Measurements from ENCODE around the gene ATXN10. TPM values are rescaled to one million over a fixed set of nuclear protein-coding genes. Genes with fewer than 3 reads are reported as not detected.

The ATXN10 gene
- total RNA-seq, 5 donors from 2014 or later (not counting 1 experiment from before 2014, with no cell fraction given): 58.9 to 85.0 (median 69.6) TPM

GRCh38 chr22:45823336-45823735, 151.7 kb downstream of the ATXN10 start:
- H3K27ac Mint-ChIP-seq: no peak overlapping the region
- Histone ChIP-seq H3K27me3 (replicated peaks in 1 of 2; ENCODE audit: control insufficient read depth in 2 of 2, extremely low read depth in 1 of 2, insufficient read depth in 2 of 2, low read length in 1 of 2) (no peaks in the 10 kb centered on the region), H3K4me3 (ENCODE audit: control insufficient read depth in 1 of 2, extremely low read depth in 1 of 2, low read length in 1 of 2) (no peak overlapping the region), H3K4me1 (ENCODE audit: control insufficient read depth in 1 of 2, extremely low read depth in 1 of 2, insufficient read depth in 2 of 2, low read length in 2 of 2) (no peaks in the 10 kb centered on the region), H3K27ac (ENCODE audit: low read length) (no peak overlapping the region), H3K36me3 (ENCODE audit: control insufficient read depth in 2 of 2, extremely low read depth in 1 of 2, insufficient read depth in 1 of 2, low read length in 1 of 2) (peaks cover 0 to 10% of the 10 kb centered on the region in 2 donors), H3K9me3 (no peaks in the 10 kb centered on the region)
- 87% methylated on average over 3 of the region's 6 CpGs for WGBS (ENCODE audit: insufficient coverage)
- ChIA-PET CTCF (no interaction called here), POLR2A (no interaction called here)
- H3K4me3 Mint-ChIP-seq: no peak overlapping the region
- no peaks in the 10 kb centered on the region for H3K9me3 Mint-ChIP-seq
- H3K4me1 Mint-ChIP-seq: no peaks in the 10 kb centered on the region
- no peaks in the 10 kb centered on the region for H3K27me3 Mint-ChIP-seq
- ATAC-seq (replicated peaks in 1 of 4) (no peak), DNase-seq (no peak)
- peaks cover 59% of the 10 kb centered on the region for H3K36me3 Mint-ChIP-seq

- Mint-ChIP-seq H3K4me3 (no peak overlapping the region), H3K4me1 (no peaks in the 10 kb centered on the region), H3K36me3 (peaks cover 59% of the 10 kb centered on the region), H3K9me3 (no peaks in the 10 kb centered on the region), H3K27me3 (no peaks in the 10 kb centered on the region), H3K27ac (no peak overlapping the region)
- Histone ChIP-seq H3K4me1 (ENCODE audit: control insufficient read depth in 1 of 2, extremely low read depth in 1 of 2, insufficient read depth in 2 of 2, low read length in 2 of 2) (no peaks in the 10 kb centered on the region), H3K4me3 (ENCODE audit: control insufficient read depth in 1 of 2, extremely low read depth in 1 of 2, low read length in 1 of 2) (no peak overlapping the region), H3K36me3 (ENCODE audit: control insufficient read depth in 2 of 2, extremely low read depth in 1 of 2, insufficient read depth in 1 of 2, low read length in 1 of 2) (peaks cover 0 to 6% of the 10 kb centered on the region in 2 donors), H3K27ac (ENCODE audit: low read length) (no peak overlapping the region), H3K9me3 (no peaks in the 10 kb centered on the region), H3K27me3 (replicated peaks in 1 of 2; ENCODE audit: control insufficient read depth in 2 of 2, extremely low read depth in 1 of 2, insufficient read depth in 2 of 2, low read length in 1 of 2) (no peaks in the 10 kb centered on the region)
- ChIA-PET CTCF (no interaction called here), POLR2A (no interaction called here)
- 100% methylated on average over 1 of the region's 2 CpGs for WGBS (ENCODE audit: insufficient coverage)
- DNase-seq: no peak
- no peak for ATAC-seq (replicated peaks in 1 of 4)
These were observed 154.9 kb downstream of the ATXN10 start for GRCh38 chr22:45826520-45826919.

DNA sequence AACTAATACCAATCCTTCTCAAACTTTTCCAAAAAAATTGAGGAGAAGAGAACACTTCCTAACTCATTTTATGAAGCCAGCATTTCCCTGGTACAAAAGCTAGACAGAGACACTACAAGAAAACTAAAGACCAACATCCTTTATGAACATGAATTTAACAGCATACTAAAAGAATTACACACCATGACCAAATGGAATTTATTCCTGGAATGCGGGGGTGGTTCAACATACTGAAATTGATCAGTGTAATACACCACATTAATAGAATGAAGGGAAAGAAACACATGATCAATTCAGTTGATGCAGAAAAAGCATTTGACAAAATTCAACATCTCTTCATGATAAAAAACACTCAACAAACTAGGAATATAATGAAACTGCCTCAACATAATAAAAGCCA, 157.2 kb downstream of the ATXN10 start:
- POLR2A ChIA-PET: no interaction called here
- no peaks in the 10 kb centered on the region for H3K27me3 Mint-ChIP-seq
- Histone ChIP-seq H3K4me1 (ENCODE audit: control insufficient read depth in 1 of 2, extremely low read depth in 1 of 2, insufficient read depth in 2 of 2, low read length in 2 of 2) (no peaks in the 10 kb centered on the region), H3K4me3 (ENCODE audit: control insufficient read depth in 1 of 2, extremely low read depth in 1 of 2, low read length in 1 of 2) (no peak overlapping the region), H3K36me3 (ENCODE audit: control insufficient read depth in 2 of 2, extremely low read depth in 1 of 2, insufficient read depth in 1 of 2, low read length in 1 of 2) (peaks cover 0 to 6% of the 10 kb centered on the region in 2 donors), H3K27ac (ENCODE audit: low read length) (no peak overlapping the region), H3K9me3 (no peaks in the 10 kb centered on the region), H3K27me3 (replicated peaks in 1 of 2; ENCODE audit: control insufficient read depth in 2 of 2, extremely low read depth in 1 of 2, insufficient read depth in 2 of 2, low read length in 1 of 2) (no peaks in the 10 kb centered on the region)
- H3K9me3 Mint-ChIP-seq: no peaks in the 10 kb centered on the region
- no peak for DNase-seq
- no peak for ATAC-seq (replicated peaks in 1 of 4)
- H3K27ac Mint-ChIP-seq: no peak overlapping the region
- H3K36me3 Mint-ChIP-seq: peaks cover 61% of the 10 kb centered on the region
- CTCF ChIA-PET: no interaction called here
- no peak overlapping the region for H3K4me3 Mint-ChIP-seq
- H3K4me1 Mint-ChIP-seq: no peaks in the 10 kb centered on the region
- WGBS (ENCODE audit: insufficient coverage): no CpG with 5 or more reads among the region's 1 CpG

DNA sequence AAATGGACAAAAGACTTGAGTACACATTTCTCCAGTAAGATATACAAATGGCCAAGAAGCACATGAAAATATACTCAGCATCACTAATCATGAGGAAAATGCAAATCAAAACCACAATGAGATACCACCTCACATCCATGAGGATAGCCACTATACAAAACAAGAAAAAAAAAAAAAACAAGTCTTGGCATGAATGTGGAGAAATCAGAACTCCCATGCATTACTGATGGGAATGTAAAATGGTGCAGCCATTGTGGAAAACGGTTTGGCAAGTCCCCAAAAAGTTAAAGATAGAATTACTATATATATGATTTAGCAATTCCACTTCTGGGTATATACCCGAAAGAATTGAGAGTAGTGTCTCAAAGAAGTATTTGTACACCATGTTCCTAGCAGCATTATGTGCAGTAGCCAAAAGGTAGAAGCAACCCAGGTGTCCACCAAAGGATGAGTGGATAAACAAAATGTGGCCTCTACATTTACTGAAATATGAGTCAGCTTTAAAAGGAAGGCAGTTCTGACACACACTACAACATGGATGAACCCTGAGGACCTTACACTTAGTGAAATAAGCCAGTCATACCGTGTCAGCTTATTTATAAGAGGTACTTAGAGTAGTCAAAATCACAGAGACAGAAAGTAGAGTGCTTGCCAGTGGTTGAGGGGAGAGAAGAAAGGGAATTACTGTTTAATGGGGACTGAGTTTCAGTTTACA, 159.1 kb downstream of the ATXN10 start:
- no peaks in the 10 kb centered on the region for H3K4me1 ChIP-seq (ENCODE audit: control insufficient read depth in 1 of 2, extremely low read depth in 1 of 2, insufficient read depth in 2 of 2, low read length in 2 of 2)
- H3K27me3 Mint-ChIP-seq: no peaks in the 10 kb centered on the region
- ChIA-PET CTCF (interaction anchor here in 1 of 2 donors (0.6 kb wide), 1 partner anchor 15 kb away, joined by 6 read pairs; no protein-coding TSS in a partner anchor), POLR2A (no interaction called here)
- H3K4me3 ChIP-seq (ENCODE audit: control insufficient read depth in 1 of 2, extremely low read depth in 1 of 2, low read length in 1 of 2): no peak overlapping the region
- H3K9me3 Mint-ChIP-seq: no peaks in the 10 kb centered on the region
- no peaks in the 10 kb centered on the region for H3K9me3 ChIP-seq
- H3K27ac ChIP-seq (ENCODE audit: low read length): no peak overlapping the region
- 86% methylated on average over 1 of the region's 3 CpGs for WGBS (ENCODE audit: insufficient coverage)
- no peak for DNase-seq
- no peak for ATAC-seq (replicated peaks in 1 of 4)
- H3K36me3 Mint-ChIP-seq: peaks cover 53% of the 10 kb centered on the region
- H3K27me3 ChIP-seq (replicated peaks in 1 of 2; ENCODE audit: control insufficient read depth in 2 of 2, extremely low read depth in 1 of 2, insufficient read depth in 2 of 2, low read length in 1 of 2): no peaks in the 10 kb centered on the region
- no peak overlapping the region for H3K27ac Mint-ChIP-seq
- no peaks in the 10 kb centered on the region for H3K4me1 Mint-ChIP-seq
- H3K36me3 ChIP-seq (ENCODE audit: control insufficient read depth in 2 of 2, extremely low read depth in 1 of 2, insufficient read depth in 1 of 2, low read length in 1 of 2): peaks cover 4 to 5% of the 10 kb centered on the region in 2 donors
- H3K4me3 Mint-ChIP-seq: no peak overlapping the region

DNA sequence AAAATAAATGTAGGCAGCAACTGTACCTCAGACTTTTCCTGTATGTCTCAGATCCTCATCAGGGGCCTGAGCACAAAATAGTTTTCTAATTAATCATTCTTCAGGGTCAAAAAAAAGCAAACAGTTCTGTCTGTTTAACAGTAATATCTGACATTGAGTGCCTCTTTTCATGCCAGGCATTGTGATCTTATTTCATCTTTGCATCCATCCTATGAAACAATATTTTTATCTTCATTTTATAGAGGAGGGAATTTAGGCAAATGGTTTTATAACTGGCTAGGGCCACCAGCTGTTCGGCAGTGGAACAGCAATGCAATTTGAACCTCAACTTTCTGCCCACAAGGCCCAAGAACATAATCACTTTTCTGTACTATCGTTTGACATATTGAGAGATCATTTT, 159.8 kb downstream of the ATXN10 start:
- Mint-ChIP-seq H3K9me3 (no peaks in the 10 kb centered on the region), H3K27me3 (no peaks in the 10 kb centered on the region), H3K4me3 (no peak overlapping the region), H3K4me1 (no peaks in the 10 kb centered on the region), H3K36me3 (peaks cover 49% of the 10 kb centered on the region), H3K27ac (no peak overlapping the region)
- ATAC-seq (replicated peaks in 1 of 4): no peak
- no peaks in the 10 kb centered on the region for H3K27me3 ChIP-seq (replicated peaks in 1 of 2; ENCODE audit: control insufficient read depth in 2 of 2, extremely low read depth in 1 of 2, insufficient read depth in 2 of 2, low read length in 1 of 2)
- H3K4me3 ChIP-seq (ENCODE audit: control insufficient read depth in 1 of 2, extremely low read depth in 1 of 2, low read length in 1 of 2): no peak overlapping the region
- H3K9me3 ChIP-seq: no peaks in the 10 kb centered on the region
- ChIA-PET POLR2A (no interaction called here), CTCF (interaction anchor here in 1 of 2 donors (0.6 kb wide), 1 partner anchor 16 kb away, joined by 6 read pairs; no protein-coding TSS in a partner anchor)
- H3K27ac ChIP-seq (ENCODE audit: low read length): no peak overlapping the region
- H3K36me3 ChIP-seq (ENCODE audit: control insufficient read depth in 2 of 2, extremely low read depth in 1 of 2, insufficient read depth in 1 of 2, low read length in 1 of 2): peaks cover 4 to 5% of the 10 kb centered on the region in 2 donors
- no peak for DNase-seq
- H3K4me1 ChIP-seq (ENCODE audit: control insufficient read depth in 1 of 2, extremely low read depth in 1 of 2, insufficient read depth in 2 of 2, low read length in 2 of 2): no peaks in the 10 kb centered on the region
- 100% methylated on average over 1 of the region's 2 CpGs for WGBS (ENCODE audit: insufficient coverage)

- Histone ChIP-seq H3K4me1 (ENCODE audit: control insufficient read depth in 1 of 2, extremely low read depth in 1 of 2, insufficient read depth in 2 of 2, low read length in 2 of 2) (no peaks in the 10 kb centered on the region), H3K27me3 (replicated peaks in 1 of 2; ENCODE audit: control insufficient read depth in 2 of 2, extremely low read depth in 1 of 2, insufficient read depth in 2 of 2, low read length in 1 of 2) (no peaks in the 10 kb centered on the region), H3K9me3 (no peaks in the 10 kb centered on the region), H3K4me3 (ENCODE audit: control insufficient read depth in 1 of 2, extremely low read depth in 1 of 2, low read length in 1 of 2) (no peak overlapping the region), H3K36me3 (ENCODE audit: control insufficient read depth in 2 of 2, extremely low read depth in 1 of 2, insufficient read depth in 1 of 2, low read length in 1 of 2) (peaks cover 4 to 5% of the 10 kb centered on the region in 2 donors), H3K27ac (ENCODE audit: low read length) (no peak overlapping the region)
- Mint-ChIP-seq H3K4me3 (no peak overlapping the region), H3K27me3 (no peaks in the 10 kb centered on the region), H3K36me3 (peaks cover 50% of the 10 kb centered on the region), H3K4me1 (no peaks in the 10 kb centered on the region), H3K9me3 (no peaks in the 10 kb centered on the region), H3K27ac (no peak overlapping the region)
- ChIA-PET CTCF (no interaction called here), POLR2A (no interaction called here)
- ATAC-seq (replicated peaks in 1 of 4) (no peak), DNase-seq (no peak)
- WGBS (ENCODE audit: insufficient coverage): 82% methylated on average over 2 of the region's 2 CpGs
These were observed 160.5 kb downstream of the ATXN10 start for GRCh38 chr22:45832180-45832579.
